Body of pancreas (tissue), 4 donors: ENCODE data around the gene UBAP2L. TPM values are rescaled to one million over a fixed set of nuclear protein-coding genes. Genes with fewer than 3 reads are reported as not detected.

Experiments used
- ATAC-seq: fragments of 150-250 bp; one replicate; pipeline ENCODE4 v1.9.1; 2016
- DNase-seq, 4 donors: peaks; one replicate each; pipeline ENCODE4 v3.0.0-alpha.2; 2019
- H3K27ac ChIP-seq, 4 donors: fragments of 200-600 bp; sonication (generic); 1 replicate in 3 of 4; 2 replicates in 1 of 4; pipeline versions ENCODE4 v1.5.1 to v1.6.1; 2016 to 2019; ENCODE audit warnings: mild to moderate bottlenecking in 1 of 4, mixed read lengths in 1 of 4, moderate library complexity in 1 of 4
- H3K27me3 ChIP-seq, 2 donors: fragments of 200-600 bp; sonication (generic); one replicate each; pipeline ENCODE4 v1.6.0; 2016; ENCODE audit warnings: mild to moderate bottlenecking in 1 of 2
- H3K36me3 ChIP-seq, 2 donors: fragments of 200-600 bp; sonication (generic); replicated peaks in 1 of 2; 2 replicates each; pipeline ENCODE4 v1.5.1; 2016; ENCODE audit warnings: low read depth in 2 of 2; ENCODE audit not compliant: insufficient read depth in 1 of 2
- H3K4me1 ChIP-seq: fragments of 200-600 bp; sonication (generic); one replicate; pipeline ENCODE4 v1.6.0; 2016
- H3K4me3 ChIP-seq, 2 donors: fragments of 200-600 bp; sonication (generic); 1 replicate in 1 of 2; 2 replicates in 1 of 2; pipeline ENCODE4 v1.5.1; 2016 to 2019
- H3K9me3 ChIP-seq, 3 donors: fragments of 200-600 bp; sonication (generic); 1 replicate in 2 of 3; 2 replicates in 1 of 3; pipeline ENCODE4 v1.5.1; 2016
- POLR2A ChIP-seq, 3 donors: fragments of 450-650 bp; IDR thresholded peaks; one replicate each; pipeline ENCODE4 v1.6.1; 2016; ENCODE audit warnings: antibody characterized with exemption in 3 of 3, mild to moderate bottlenecking in 2 of 3
- WGBS, 2 donors: methylation state at CpG; one replicate each; pipeline ENCODE4 v1.1.5; 2017; 5-methylcytosine and 5-hydroxymethylcytosine counted together
- intact Hi-C: fragments of 100-400 bp; cut with DNase I; formaldehyde crosslinking; loops from one replicate; pipeline ENCODE4 v1.15.1; 2023
- total RNA-seq, 2 donors: library from RNA; depleted of rRNA; stranded (reverse); fragments of >200 nt; gene quantifications; one replicate each; pipeline ENCODE4 v1.1.0, GENCODE V29; 2016
- TF ChIP-seq, protein P1 (sequence below), 7 experiments: fragments of 450-650 bp in 4 of 7; fragments of 200-600 bp in 3 of 7; sonication (generic) in 3 of 7; IDR thresholded peaks; one replicate each; pipeline ENCODE4 v1.5.1; 2016 to 2019; ENCODE audit warnings: antibody characterized with exemption in 7 of 7

UBAP2L gene
- total RNA-seq, 2 donors from 2014 or later, result 38.1 to 50.1 TPM

DNA sequence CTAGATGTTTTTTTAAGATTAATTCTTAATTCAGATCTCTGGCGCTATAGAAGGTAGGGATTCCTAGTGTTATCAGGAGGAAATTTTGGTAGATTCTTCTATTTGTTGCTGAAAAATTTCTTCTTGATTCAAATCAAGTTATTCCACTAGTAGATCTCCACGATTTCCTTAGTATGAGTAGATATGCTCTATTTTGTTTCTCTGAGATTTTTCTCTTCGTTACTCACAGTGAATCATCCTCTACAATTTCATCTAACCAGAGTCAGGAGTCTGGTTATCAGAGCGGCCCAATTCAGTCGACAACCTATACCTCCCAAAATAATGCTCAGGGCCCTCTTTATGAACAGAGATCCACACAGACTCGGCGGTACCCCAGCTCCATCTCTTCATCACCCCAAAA is 32.9 kb downstream of the UBAP2L start:
- no peak overlapping the region for H3K27ac ChIP-seq
- peaks cover 26 to 71% of the 10 kb centered on the region in 2 donors for H3K36me3 ChIP-seq
- no peaks in the 10 kb centered on the region for H3K27me3 ChIP-seq
- H3K4me3 ChIP-seq, result no peak overlapping the region
- DNase-seq (no peak), ATAC-seq (no peak)
- TF ChIP-seq, protein P1, sequence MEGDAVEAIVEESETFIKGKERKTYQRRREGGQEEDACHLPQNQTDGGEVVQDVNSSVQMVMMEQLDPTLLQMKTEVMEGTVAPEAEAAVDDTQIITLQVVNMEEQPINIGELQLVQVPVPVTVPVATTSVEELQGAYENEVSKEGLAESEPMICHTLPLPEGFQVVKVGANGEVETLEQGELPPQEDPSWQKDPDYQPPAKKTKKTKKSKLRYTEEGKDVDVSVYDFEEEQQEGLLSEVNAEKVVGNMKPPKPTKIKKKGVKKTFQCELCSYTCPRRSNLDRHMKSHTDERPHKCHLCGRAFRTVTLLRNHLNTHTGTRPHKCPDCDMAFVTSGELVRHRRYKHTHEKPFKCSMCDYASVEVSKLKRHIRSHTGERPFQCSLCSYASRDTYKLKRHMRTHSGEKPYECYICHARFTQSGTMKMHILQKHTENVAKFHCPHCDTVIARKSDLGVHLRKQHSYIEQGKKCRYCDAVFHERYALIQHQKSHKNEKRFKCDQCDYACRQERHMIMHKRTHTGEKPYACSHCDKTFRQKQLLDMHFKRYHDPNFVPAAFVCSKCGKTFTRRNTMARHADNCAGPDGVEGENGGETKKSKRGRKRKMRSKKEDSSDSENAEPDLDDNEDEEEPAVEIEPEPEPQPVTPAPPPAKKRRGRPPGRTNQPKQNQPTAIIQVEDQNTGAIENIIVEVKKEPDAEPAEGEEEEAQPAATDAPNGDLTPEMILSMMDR (IDR thresholded peaks at IDR 0.05), result no peak
- TF ChIP-seq POLR2A (IDR thresholded peaks at IDR 0.05), result no peak
- no peaks in the 10 kb centered on the region for H3K9me3 ChIP-seq
- WGBS, 2 donors, result 86 to 89% methylated on average over 7 of the region's 7 CpGs
- no peaks in the 10 kb centered on the region for H3K4me1 ChIP-seq
- intact Hi-C loops, result no loop called here

DNA sequence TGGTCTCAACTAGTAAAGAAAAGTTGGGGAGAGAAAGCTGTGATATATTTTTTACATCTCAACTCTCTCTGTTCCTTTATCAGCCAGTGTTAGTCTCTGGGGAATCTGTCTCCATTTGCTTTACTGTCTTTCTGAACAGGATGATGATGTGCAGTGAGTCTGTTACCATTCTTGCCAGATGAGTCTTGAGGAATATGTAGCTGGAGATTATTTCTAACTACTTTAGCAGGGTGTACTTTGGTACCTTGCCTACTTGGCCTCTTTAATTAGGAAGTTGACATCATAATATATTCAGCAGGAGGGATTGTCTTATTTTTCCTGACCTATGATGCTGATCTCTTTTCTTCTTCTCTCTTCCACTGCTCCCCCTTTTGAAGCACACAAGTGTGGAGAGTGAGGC is 35.9 kb downstream of the UBAP2L start:
- Histone ChIP-seq H3K4me1 (no peaks in the 10 kb centered on the region), H3K27me3 (no peaks in the 10 kb centered on the region), H3K36me3 (peaks cover 30 to 70% of the 10 kb centered on the region in 2 donors), H3K4me3 (no peak overlapping the region), H3K27ac (no peak overlapping the region), H3K9me3 (no peaks in the 10 kb centered on the region)
- ATAC-seq (no peak), DNase-seq (no peak)
- intact Hi-C loops, result no loop called here
- TF ChIP-seq POLR2A (IDR thresholded peaks at IDR 0.05), result no peak
- TF ChIP-seq, protein P1 (IDR thresholded peaks at IDR 0.05), result no peak

DNA sequence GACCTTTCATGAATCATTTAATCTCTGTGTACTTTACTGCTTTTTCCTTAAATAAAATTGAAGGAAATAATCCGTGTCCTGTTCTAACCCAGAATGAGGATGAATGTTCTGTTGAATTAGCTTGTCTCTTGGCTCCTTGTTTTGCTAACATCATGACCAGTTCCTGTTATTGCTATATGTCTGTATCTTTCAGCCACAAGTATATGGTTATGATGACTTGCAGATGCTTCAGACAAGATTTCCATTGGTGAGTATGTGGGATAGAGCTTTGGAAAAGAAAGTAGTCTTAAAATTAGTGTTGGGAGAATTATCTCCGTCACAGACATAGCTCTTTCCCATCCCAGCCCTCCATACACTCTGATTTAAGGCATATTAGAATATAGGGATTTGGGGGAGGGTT is 38.0 kb downstream of the UBAP2L start:
- Histone ChIP-seq H3K9me3 (no peaks in the 10 kb centered on the region), H3K27me3 (no peaks in the 10 kb centered on the region), H3K4me1 (no peaks in the 10 kb centered on the region), H3K27ac (no peak overlapping the region), H3K4me3 (no peak overlapping the region), H3K36me3 (peaks cover 30 to 67% of the 10 kb centered on the region in 2 donors)
- ATAC-seq, result no peak
- intact Hi-C loops, result no loop called here
- TF ChIP-seq POLR2A (IDR thresholded peaks at IDR 0.05), result no peak
- TF ChIP-seq, protein P1 (IDR thresholded peaks at IDR 0.05), result no peak
- WGBS, 2 donors, result 89 to 91% methylated on average over 2 of the region's 2 CpGs
- DNase-seq, result no peak

DNA sequence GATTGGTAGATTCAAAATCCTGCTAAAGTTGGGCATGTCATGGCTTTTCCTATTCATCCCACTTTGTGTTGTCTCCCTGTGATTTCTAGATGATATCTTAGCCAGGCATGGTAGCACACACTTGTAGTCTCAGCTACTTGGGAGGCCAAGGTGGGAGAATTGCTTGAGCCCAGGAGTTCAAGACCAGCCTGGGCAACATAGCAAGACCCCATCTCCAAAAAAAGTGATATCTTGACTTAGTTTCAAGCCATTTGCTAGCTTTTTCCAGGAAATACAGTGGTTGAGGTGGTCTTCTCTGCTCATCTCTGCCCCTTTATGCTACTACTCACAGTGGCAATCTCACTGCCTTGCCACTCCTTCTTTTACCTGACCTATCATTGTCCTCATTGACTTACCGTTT is 39.4 kb downstream of the UBAP2L start:
- ATAC-seq (no peak), DNase-seq (no peak)
- Histone ChIP-seq H3K36me3 (peaks cover 27 to 58% of the 10 kb centered on the region in 2 donors), H3K9me3 (no peaks in the 10 kb centered on the region), H3K27me3 (no peaks in the 10 kb centered on the region), H3K4me3 (no peak overlapping the region), H3K27ac (no peak overlapping the region), H3K4me1 (no peaks in the 10 kb centered on the region)
- no peak for TF ChIP-seq POLR2A (IDR thresholded peaks at IDR 0.05)
- TF ChIP-seq, protein P1 (IDR thresholded peaks at IDR 0.05), result no peak
- 52 to 65% methylated on average over 1 of the region's 1 CpG for WGBS, 2 donors
- intact Hi-C loops, result no loop called here

DNA sequence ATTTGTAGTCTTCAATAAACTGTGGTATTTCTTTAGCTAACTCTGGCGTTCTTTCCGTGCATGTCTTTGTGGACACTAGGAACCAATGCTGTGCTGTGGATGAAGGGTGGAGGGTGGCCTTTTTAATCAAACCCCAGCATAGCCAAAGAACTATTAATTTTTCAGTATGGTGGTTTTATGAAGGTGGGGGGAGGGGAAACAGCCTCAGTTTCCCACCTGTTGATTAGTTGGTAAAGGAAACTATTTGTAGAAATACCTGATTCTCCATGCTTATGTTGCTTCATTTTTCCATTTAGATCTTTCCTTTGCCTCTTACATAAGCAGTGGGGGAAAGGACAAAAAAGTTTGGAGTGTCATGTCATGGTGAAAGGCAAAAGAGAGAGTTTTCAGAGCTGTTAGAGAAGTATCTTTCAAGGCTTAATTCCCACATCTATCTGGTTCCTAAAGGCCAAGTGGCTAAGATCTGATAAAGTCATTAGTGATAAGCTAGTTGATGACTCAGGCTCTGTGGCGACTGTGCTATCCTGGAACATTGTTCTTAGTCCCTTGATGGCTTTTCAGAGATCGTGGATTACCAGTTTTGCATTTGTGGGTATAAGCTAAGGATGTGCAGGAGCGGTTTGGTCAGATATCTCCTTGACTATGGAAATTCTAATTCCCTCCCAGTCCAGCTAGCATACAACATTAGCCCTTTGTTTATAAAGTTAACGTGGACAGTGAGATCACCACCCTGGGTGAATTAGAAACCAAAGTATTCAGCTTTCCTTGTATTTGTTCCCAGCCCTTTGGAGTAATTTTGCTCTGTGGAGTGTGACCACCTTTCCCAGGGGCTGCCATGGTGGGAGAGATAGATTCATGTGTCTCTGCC is 42.9 kb downstream of the UBAP2L start:
- H3K4me1 ChIP-seq, result no peaks in the 10 kb centered on the region
- no peak overlapping the region for H3K4me3 ChIP-seq
- H3K9me3 ChIP-seq, result no peaks in the 10 kb centered on the region
- ATAC-seq (no peak), DNase-seq (no peak)
- H3K36me3 ChIP-seq, result peaks cover 12 to 29% of the 10 kb centered on the region in 2 donors
- no peaks in the 10 kb centered on the region for H3K27me3 ChIP-seq
- WGBS, 2 donors, result 69 to 71% methylated on average over 6 of the region's 6 CpGs
- intact Hi-C loops, result no loop called here
- H3K27ac ChIP-seq, result no peak overlapping the region
- TF ChIP-seq POLR2A (IDR thresholded peaks at IDR 0.05), result no peak
- TF ChIP-seq, protein P1 (IDR thresholded peaks at IDR 0.05), result no peak
